HCT116 (cell line): ENCODE data around the gene DDX24. TPM values are rescaled to one million over a fixed set of nuclear protein-coding genes. Genes with fewer than 3 reads are reported as not detected.

ENCODE experiments used
- ATAC-seq: fragments of 200-7000 bp; cut with Tn5 transposase; 2 replicates; pipeline ENCODE4 v1.9.1; 2020; ENCODE audit warnings: mild to moderate bottlenecking, moderate library complexity
- BruUV-seq: library from RNA; stranded (reverse); fragments of 400-500 nt; replicated peaks from 2 replicates; lab custom pipeline; 2021; lab: Mats Ljungman, UMichigan
- CTCF ChIA-PET: fragments of 300-600 bp; sonication (Branson Sonifier 250); formaldehyde crosslinking; loops from one replicate; lab custom pipeline; 2021; ENCODE audit warnings: antibody characterized with exemption; lab: Charles Lee
- POLR2A ChIA-PET: fragments of 300-600, 350-600 bp; sonication (Branson Sonifier 250); formaldehyde crosslinking; loops from one replicate; lab custom pipeline; 2021; ENCODE audit warnings: antibody characterized with exemption; lab: Charles Lee
- RAD21 ChIA-PET, 2 experiments: fragments of 300-600 bp; sonication (Branson Sonifier 250); formaldehyde crosslinking; loops; one replicate each; lab custom pipeline; 2023; ENCODE audit warnings: low total read pairs in 2 of 2; ENCODE audit not compliant: uncharacterized antibody in 2 of 2, unreplicated experiment in 2 of 2, low non-redundant PET in 1 of 2; lab: Charles Lee
- DNase-seq: peaks from one replicate; pipeline ENCODE4 v3.0.0-alpha.2; 2010; ENCODE audit warnings: low read depth, low spot score
- H2AFZ ChIP-seq: fragments of 200-600 bp; shearing (Covaris generic), sonication (generic); 2 replicates; pipeline ENCODE4 v1.6.1; 2017; ENCODE audit warnings: low read depth, mixed run types, mixed read lengths, antibody characterized with exemption, low read length; ENCODE audit not compliant: poor library complexity, severe bottlenecking
- H3K27ac ChIP-seq: 2 replicates; pipeline ENCODE4 v1.5.1; 2012; ENCODE audit warnings: low read depth, low read length
- H3K27me3 ChIP-seq: fragments of 200-600 bp; sonication (generic); 2 replicates; pipeline ENCODE4 v1.6.1; 2016; ENCODE audit warnings: mixed run types, low read length, mixed read lengths; ENCODE audit not compliant: insufficient read depth
- H3K36me3 ChIP-seq, 2 experiments: fragments of 200-500 bp in 1 of 2; fragments of 200-600 bp in 1 of 2; sonication (Bioruptor generic) in 1 of 2; sonication (generic) in 1 of 2; 2 replicates each; pipeline versions ENCODE4 v1.5.1 to v1.6.1; 2014 to 2016; ENCODE audit warnings: low read length in 2 of 2, inconsistent platforms in 1 of 2, mixed read lengths in 1 of 2, mixed run types in 1 of 2; ENCODE audit not compliant: insufficient read depth in 2 of 2, control insufficient read depth in 1 of 2
- H3K4me1 ChIP-seq, 2 experiments: fragments of 200-600 bp in 1 of 2; sonication (generic) in 1 of 2; 2 replicates each; pipeline versions ENCODE4 v1.5.1 to v1.6.1; 2012 to 2017; ENCODE audit warnings: low read length in 2 of 2, inconsistent platforms in 1 of 2, mild to moderate bottlenecking in 1 of 2, mixed read lengths in 1 of 2, mixed run types in 1 of 2, moderate library complexity in 1 of 2; ENCODE audit not compliant: insufficient read depth in 2 of 2, control insufficient read depth in 1 of 2
- H3K4me2 ChIP-seq: fragments of 200-600 bp; sonication (generic); 2 replicates; pipeline ENCODE4 v1.6.1; 2017; ENCODE audit warnings: mixed run types, low read length, mixed read lengths
- H3K4me3 ChIP-seq, 2 experiments: fragments of 200-600 bp in 1 of 2; sonication (generic) in 1 of 2; replicated peaks in 1 of 2; 2 replicates each; pipeline ENCODE4 v1.5.1; 2011 to 2016; ENCODE audit warnings: low read length in 2 of 2, control low read depth in 1 of 2, low read depth in 1 of 2, mild to moderate bottlenecking in 1 of 2, mixed read lengths in 1 of 2, mixed run types in 1 of 2
- H3K79me2 ChIP-seq: fragments of 200-600 bp; sonication (generic); 2 replicates; pipeline ENCODE4 v1.6.1; 2017; ENCODE audit warnings: mild to moderate bottlenecking, mixed run types, low read length, moderate library complexity, mixed read lengths; ENCODE audit not compliant: insufficient read depth
- H3K9ac ChIP-seq: fragments of 200-600 bp; sonication (generic); 2 replicates; pipeline ENCODE4 v1.6.1; 2016; ENCODE audit warnings: low read length, mixed read lengths
- H3K9me2 ChIP-seq: fragments of 200-600 bp; sonication (generic), shearing (Covaris generic); 2 replicates; pipeline ENCODE4 v1.6.1; 2017; ENCODE audit warnings: mixed run types, mild to moderate bottlenecking, moderate library complexity; ENCODE audit not compliant: insufficient read depth
- H3K9me3 ChIP-seq, 2 experiments: fragments of 200-500 bp in 1 of 2; fragments of 200-600 bp in 1 of 2; sonication (Bioruptor generic) in 1 of 2; sonication (generic) in 1 of 2; 2 replicates each; pipeline ENCODE4 v1.6.1; 2014 to 2017; ENCODE audit warnings: low read length in 2 of 2, mixed read lengths in 2 of 2, inconsistent platforms in 1 of 2, low read depth in 1 of 2, mild to moderate bottlenecking in 1 of 2, mixed run types in 1 of 2, moderate library complexity in 1 of 2; ENCODE audit not compliant: control insufficient read depth in 1 of 2, insufficient read depth in 1 of 2
- H4K20me1 ChIP-seq: fragments of 200-600 bp; sonication (generic), shearing (Covaris generic); 2 replicates; pipeline ENCODE4 v1.6.1; 2017; ENCODE audit warnings: mixed run types, mild to moderate bottlenecking, moderate library complexity; ENCODE audit not compliant: insufficient read depth
- CBX3 ChIP-seq: IDR thresholded peaks from 2 replicates; pipeline ENCODE4 v1.6.1; 2012; ENCODE audit warnings: low read depth
- CEBPB ChIP-seq: IDR thresholded peaks from 2 replicates; pipeline ENCODE4 v1.6.1; 2012; ENCODE audit warnings: low read depth
- JUND ChIP-seq: IDR thresholded peaks from 2 replicates; pipeline ENCODE4 v1.6.1; 2012
- POLR2A ChIP-seq: IDR thresholded peaks from 2 replicates; pipeline ENCODE4 v1.7.0; 2011; ENCODE audit warnings: borderline replicate concordance; ENCODE audit not compliant: insufficient read depth, insufficient read length; ENCODE audit errors: extremely low read depth
- RAD21 ChIP-seq: IDR thresholded peaks from 2 replicates; pipeline ENCODE4 v1.6.1; 2012; ENCODE audit warnings: low read depth, mild to moderate bottlenecking
- SIN3A ChIP-seq: IDR thresholded peaks from 2 replicates; pipeline ENCODE4 v1.6.1; 2012; ENCODE audit warnings: low read depth
- SRF ChIP-seq: IDR thresholded peaks from 2 replicates; pipeline ENCODE4 v1.6.1; 2012; ENCODE audit warnings: low read depth
- YY1 ChIP-seq: IDR thresholded peaks from 2 replicates; pipeline ENCODE4 v1.6.1; 2011; ENCODE audit warnings: low read length, low read depth, moderate library complexity, mild to moderate bottlenecking; ENCODE audit not compliant: insufficient replicate concordance; ENCODE audit errors: extremely low read depth
- ZFX ChIP-seq: fragments of 450-650 bp; IDR thresholded peaks from 2 replicates; pipeline ENCODE4 v1.6.1; 2017
- intact Hi-C: fragments of 100-400 bp; cut with micrococcal nuclease; formaldehyde crosslinking; loops from 2 replicates; pipeline ENCODE4 v1.10.0; 2022
- total RNA-seq: library from RNA; stranded (reverse); gene quantifications from one replicate; pipeline ENCODE4 v1.2.1, GENCODE V29; 2021; ENCODE audit not compliant: unreplicated experiment
- TF ChIP-seq, protein P1 (sequence below): IDR thresholded peaks from 2 replicates; pipeline ENCODE4 v1.6.1; 2011; ENCODE audit warnings: mild to moderate bottlenecking, low read length, moderate library complexity; ENCODE audit not compliant: insufficient replicate concordance; ENCODE audit errors: extremely low read depth
- TF ChIP-seq, protein P2 (sequence below): IDR thresholded peaks from 2 replicates; pipeline ENCODE4 v1.6.1; 2012; ENCODE audit warnings: low read depth
- TF ChIP-seq, protein P3 (sequence below): IDR thresholded peaks from 2 replicates; pipeline ENCODE4 v1.6.1; 2012

The DDX24 gene
- total RNA-seq, 1 experiment from 2014 or later, result 169 TPM

DNA sequence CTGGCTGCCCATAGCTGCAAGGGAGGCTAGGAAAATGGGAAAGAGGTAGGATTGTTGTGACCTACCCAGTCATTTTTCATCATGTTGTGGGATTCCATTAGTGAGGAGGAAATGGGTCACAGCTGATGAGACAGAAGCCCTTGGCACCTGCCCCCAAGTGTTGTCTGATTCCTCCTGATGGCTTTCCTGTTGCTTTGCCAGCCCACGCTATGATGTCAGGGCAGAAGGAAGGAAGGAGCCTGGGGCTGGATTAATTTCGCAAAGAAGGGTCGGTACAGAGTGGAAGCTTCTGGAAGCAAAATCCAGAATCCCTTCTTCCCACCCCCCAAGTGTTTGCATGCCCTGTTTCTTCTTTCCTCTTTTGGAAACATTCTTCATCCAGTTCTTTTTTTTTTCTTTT lies 46.1 kb downstream of the DDX24 start:
- no peaks in the 10 kb centered on the region for H3K9me2 ChIP-seq
- H3K36me3 ChIP-seq, result no peaks in the 10 kb centered on the region
- H2AFZ ChIP-seq, result no peak overlapping the region
- no peak overlapping the region for H3K4me2 ChIP-seq
- TF ChIP-seq ZFX, result no peak
- TF ChIP-seq, protein P1, sequence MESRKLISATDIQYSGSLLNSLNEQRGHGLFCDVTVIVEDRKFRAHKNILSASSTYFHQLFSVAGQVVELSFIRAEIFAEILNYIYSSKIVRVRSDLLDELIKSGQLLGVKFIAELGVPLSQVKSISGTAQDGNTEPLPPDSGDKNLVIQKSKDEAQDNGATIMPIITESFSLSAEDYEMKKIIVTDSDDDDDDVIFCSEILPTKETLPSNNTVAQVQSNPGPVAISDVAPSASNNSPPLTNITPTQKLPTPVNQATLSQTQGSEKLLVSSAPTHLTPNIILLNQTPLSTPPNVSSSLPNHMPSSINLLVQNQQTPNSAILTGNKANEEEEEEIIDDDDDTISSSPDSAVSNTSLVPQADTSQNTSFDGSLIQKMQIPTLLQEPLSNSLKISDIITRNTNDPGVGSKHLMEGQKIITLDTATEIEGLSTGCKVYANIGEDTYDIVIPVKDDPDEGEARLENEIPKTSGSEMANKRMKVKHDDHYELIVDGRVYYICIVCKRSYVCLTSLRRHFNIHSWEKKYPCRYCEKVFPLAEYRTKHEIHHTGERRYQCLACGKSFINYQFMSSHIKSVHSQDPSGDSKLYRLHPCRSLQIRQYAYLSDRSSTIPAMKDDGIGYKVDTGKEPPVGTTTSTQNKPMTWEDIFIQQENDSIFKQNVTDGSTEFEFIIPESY, result no peak
- no peak for TF ChIP-seq CEBPB
- TF ChIP-seq, protein P2, sequence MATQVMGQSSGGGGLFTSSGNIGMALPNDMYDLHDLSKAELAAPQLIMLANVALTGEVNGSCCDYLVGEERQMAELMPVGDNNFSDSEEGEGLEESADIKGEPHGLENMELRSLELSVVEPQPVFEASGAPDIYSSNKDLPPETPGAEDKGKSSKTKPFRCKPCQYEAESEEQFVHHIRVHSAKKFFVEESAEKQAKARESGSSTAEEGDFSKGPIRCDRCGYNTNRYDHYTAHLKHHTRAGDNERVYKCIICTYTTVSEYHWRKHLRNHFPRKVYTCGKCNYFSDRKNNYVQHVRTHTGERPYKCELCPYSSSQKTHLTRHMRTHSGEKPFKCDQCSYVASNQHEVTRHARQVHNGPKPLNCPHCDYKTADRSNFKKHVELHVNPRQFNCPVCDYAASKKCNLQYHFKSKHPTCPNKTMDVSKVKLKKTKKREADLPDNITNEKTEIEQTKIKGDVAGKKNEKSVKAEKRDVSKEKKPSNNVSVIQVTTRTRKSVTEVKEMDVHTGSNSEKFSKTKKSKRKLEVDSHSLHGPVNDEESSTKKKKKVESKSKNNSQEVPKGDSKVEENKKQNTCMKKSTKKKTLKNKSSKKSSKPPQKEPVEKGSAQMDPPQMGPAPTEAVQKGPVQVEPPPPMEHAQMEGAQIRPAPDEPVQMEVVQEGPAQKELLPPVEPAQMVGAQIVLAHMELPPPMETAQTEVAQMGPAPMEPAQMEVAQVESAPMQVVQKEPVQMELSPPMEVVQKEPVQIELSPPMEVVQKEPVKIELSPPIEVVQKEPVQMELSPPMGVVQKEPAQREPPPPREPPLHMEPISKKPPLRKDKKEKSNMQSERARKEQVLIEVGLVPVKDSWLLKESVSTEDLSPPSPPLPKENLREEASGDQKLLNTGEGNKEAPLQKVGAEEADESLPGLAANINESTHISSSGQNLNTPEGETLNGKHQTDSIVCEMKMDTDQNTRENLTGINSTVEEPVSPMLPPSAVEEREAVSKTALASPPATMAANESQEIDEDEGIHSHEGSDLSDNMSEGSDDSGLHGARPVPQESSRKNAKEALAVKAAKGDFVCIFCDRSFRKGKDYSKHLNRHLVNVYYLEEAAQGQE, result no peak
- TF ChIP-seq CBX3, result no peak
- no peak for TF ChIP-seq POLR2A
- no peak for TF ChIP-seq SRF
- no peak for TF ChIP-seq JUND
- TF ChIP-seq RAD21, result no peak
- TF ChIP-seq, protein P3, sequence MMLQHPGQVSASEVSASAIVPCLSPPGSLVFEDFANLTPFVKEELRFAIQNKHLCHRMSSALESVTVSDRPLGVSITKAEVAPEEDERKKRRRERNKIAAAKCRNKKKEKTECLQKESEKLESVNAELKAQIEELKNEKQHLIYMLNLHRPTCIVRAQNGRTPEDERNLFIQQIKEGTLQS, result no peak
- no peak for TF ChIP-seq YY1
- no peak for TF ChIP-seq SIN3A
- TF ChIP-seq, all 23 proteins: peak for 0
- POLR2A ChIA-PET, result no interaction called here
- no peak overlapping the region for H3K27ac ChIP-seq
- peaks cover 0 to 4% of the 10 kb centered on the region in 2 experiments; a peak in 1 of 4 replicates for H3K9me3 ChIP-seq
- RAD21 ChIA-PET, result no interaction called here
- intact Hi-C loops, result no loop called here
- BruUV-seq, result no TSS peak
- CTCF ChIA-PET, result interaction anchor here (0.8 to 2.8 kb wide), 4 partner anchors 7 to 842 kb away, joined by 3 to 19 read pairs (median 14); no protein-coding TSS in a partner anchor
- peaks cover 3 to 20% of the 10 kb centered on the region in 2 experiments; a peak in 3 of 4 replicates for H3K4me1 ChIP-seq
- H3K4me3 ChIP-seq, result no peak overlapping the region
- no peaks in the 10 kb centered on the region for H3K79me2 ChIP-seq
- no peak for DNase-seq
- ATAC-seq, result no peak
- no peak overlapping the region for H3K9ac ChIP-seq
- H3K27me3 ChIP-seq, result no peaks in the 10 kb centered on the region
- no peaks in the 10 kb centered on the region for H4K20me1 ChIP-seq
